OCI-LY7 (cell line): ENCODE measurements around the gene NQO2. TPM values are rescaled to one million over a fixed set of nuclear protein-coding genes. Genes with fewer than 3 reads are reported as not detected.
"Not testable (repeated sequence)": the region's sequence is repeated elsewhere in the genome, so short reads cannot be mapped to it uniquely, and the experiment has no call there.

Experiments used
- BruUV-seq: library from RNA; stranded (reverse); fragments of 400-500 nt; replicated peaks from 2 replicates; lab custom pipeline; 2021; lab: Mats Ljungman, UMichigan
- CTCF ChIA-PET: fragments of 300-600 bp; sonication (Branson Sonifier 250); formaldehyde crosslinking; loops from one replicate; lab custom pipeline; 2022; ENCODE audit warnings: antibody characterized with exemption; ENCODE audit not compliant: unreplicated experiment; lab: Charles Lee
- POLR2A ChIA-PET: fragments of 300-600 bp; sonication (Branson Sonifier 250); formaldehyde crosslinking; loops from one replicate; lab custom pipeline; 2022; ENCODE audit warnings: antibody characterized with exemption; lab: Charles Lee
- DNase-seq: peaks from one replicate; pipeline ENCODE4 v3.0.0-alpha.2; 2015; ENCODE audit warnings: low spot score
- H2AFZ ChIP-seq: fragments of 200-600 bp; sonication (generic), shearing (Covaris generic); 2 replicates; pipeline ENCODE4 v1.6.1; 2014; ENCODE audit warnings: mild to moderate bottlenecking, antibody characterized with exemption, low read length, moderate library complexity
- H3K27ac ChIP-seq: fragments of 200-600 bp; sonication (generic); 2 replicates; pipeline ENCODE4 v1.5.1; 2014; ENCODE audit warnings: mixed run types, low read depth, mild to moderate bottlenecking, moderate library complexity, low read length, inconsistent platforms; ENCODE audit not compliant: poor library complexity, severe bottlenecking
- H3K36me3 ChIP-seq: fragments of 200-600 bp; sonication (generic); 2 replicates; pipeline ENCODE4 v1.6.1; 2014; ENCODE audit warnings: mild to moderate bottlenecking, antibody characterized with exemption, low read length, moderate library complexity, mixed read lengths; ENCODE audit not compliant: insufficient read depth
- H3K4me1 ChIP-seq: fragments of 200-600 bp; sonication (generic); 2 replicates; pipeline ENCODE4 v1.5.1; 2014; ENCODE audit warnings: mild to moderate bottlenecking, low read length; ENCODE audit not compliant: insufficient read depth, poor library complexity, severe bottlenecking
- H3K4me2 ChIP-seq: fragments of 200-600 bp; sonication (generic); 2 replicates; pipeline ENCODE4 v1.6.1; 2014; ENCODE audit warnings: mild to moderate bottlenecking, low read length
- H3K4me3 ChIP-seq: fragments of 200-600 bp; sonication (generic); 2 replicates; pipeline ENCODE4 v1.5.1; 2014; ENCODE audit warnings: mild to moderate bottlenecking, low read depth, low read length; ENCODE audit not compliant: poor library complexity, severe bottlenecking
- H3K79me2 ChIP-seq: fragments of 200-600 bp; sonication (generic); 2 replicates; pipeline ENCODE4 v1.6.1; 2016; ENCODE audit warnings: low read depth, mild to moderate bottlenecking, low read length, moderate library complexity, mixed read lengths; ENCODE audit not compliant: insufficient read depth
- H3K9me2 ChIP-seq: fragments of 200-600 bp; sonication (generic); 2 replicates; pipeline ENCODE4 v1.6.1; 2016; ENCODE audit warnings: mild to moderate bottlenecking, low read length, mixed read lengths; ENCODE audit not compliant: insufficient read depth
- H3K9me3 ChIP-seq: fragments of 200-600 bp; sonication (generic); 2 replicates; pipeline ENCODE4 v1.6.1; 2014; ENCODE audit warnings: mild to moderate bottlenecking, mixed run types, low read length, mixed read lengths
- H4K20me1 ChIP-seq: fragments of 200-600 bp; sonication (generic); 2 replicates; pipeline ENCODE4 v1.6.1; 2014; ENCODE audit warnings: mild to moderate bottlenecking, antibody characterized with exemption, low read length, moderate library complexity, mixed read lengths; ENCODE audit not compliant: insufficient read depth
- EZH2phosphoT487 ChIP-seq: fragments of 200-600 bp; sonication (generic); IDR thresholded peaks from 2 replicates; pipeline ENCODE4 v1.6.1; 2018; ENCODE audit warnings: low read depth, borderline replicate concordance, mild to moderate bottlenecking, mixed run types, antibody characterized with exemption, low read length, moderate library complexity, mixed read lengths
- intact Hi-C: fragments of 100-400 bp; cut with micrococcal nuclease; formaldehyde crosslinking; loops from one replicate; pipeline ENCODE4 v1.10.0; 2022; ENCODE audit not compliant: unreplicated experiment
- total RNA-seq, 2 experiments: library from RNA; depleted of rRNA in 1 of 2; stranded (reverse); fragments of >200 nt in 1 of 2; shearing (Covaris generic) in 1 of 2; gene quantifications; 2 replicates each; pipeline ENCODE4 v1.2.3, GENCODE V29; 2014 to 2022
- TF ChIP-seq, protein P1 (sequence below): fragments of 200-600 bp; sonication (generic); conservative IDR thresholded peaks from 2 replicates; pipeline ENCODE4 v1.5.1; 2014; ENCODE audit warnings: mild to moderate bottlenecking, antibody characterized with exemption, low read length, moderate library complexity, mixed read lengths

NQO2 gene
- total RNA-seq, 2 experiments from 2014 or later: 8.4 to 9.9 TPM

DNA sequence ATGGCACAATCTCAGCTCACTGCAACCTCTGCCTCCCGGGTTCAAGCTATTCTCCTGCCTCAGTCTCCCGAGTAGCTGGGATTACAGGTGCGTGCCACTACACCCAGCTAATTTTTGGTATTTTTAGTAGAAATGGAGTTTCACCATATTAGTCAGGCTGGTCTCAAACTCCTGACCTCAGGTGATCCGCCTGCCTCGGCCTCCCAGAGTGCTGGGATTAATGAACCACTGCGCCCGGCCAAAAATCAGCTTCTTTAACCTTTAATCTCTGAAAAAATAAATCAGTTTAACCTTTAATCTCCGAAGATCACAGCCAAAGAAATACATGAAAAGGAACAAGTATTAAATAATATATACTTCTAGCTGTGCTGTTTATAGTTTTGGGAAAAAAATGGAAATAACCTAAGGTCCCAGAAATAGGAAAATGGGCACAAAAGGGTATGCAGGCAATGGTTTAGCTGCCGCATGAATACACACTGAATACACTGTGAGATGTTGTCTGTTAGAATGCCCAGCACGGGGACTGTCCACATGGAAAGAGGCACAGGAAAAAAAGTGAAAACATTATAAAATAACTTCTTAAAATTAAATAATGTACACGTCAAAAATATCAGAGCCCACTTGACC is 1.6 kb downstream of the NQO2 start:
- Histone ChIP-seq H2AFZ (no peak overlapping the region), H3K36me3 (peaks cover 4% of the 10 kb centered on the region), H3K79me2 (no peaks in the 10 kb centered on the region), H3K27ac (no peak overlapping the region), H3K4me2 (no peak overlapping the region), H3K4me1 (peaks cover 17% of the 10 kb centered on the region), H4K20me1 (no peaks in the 10 kb centered on the region), H3K9me3 (no peaks in the 10 kb centered on the region), H3K9me2 (no peaks in the 10 kb centered on the region), H3K4me3 (no peak overlapping the region)
- TF ChIP-seq, protein P1, sequence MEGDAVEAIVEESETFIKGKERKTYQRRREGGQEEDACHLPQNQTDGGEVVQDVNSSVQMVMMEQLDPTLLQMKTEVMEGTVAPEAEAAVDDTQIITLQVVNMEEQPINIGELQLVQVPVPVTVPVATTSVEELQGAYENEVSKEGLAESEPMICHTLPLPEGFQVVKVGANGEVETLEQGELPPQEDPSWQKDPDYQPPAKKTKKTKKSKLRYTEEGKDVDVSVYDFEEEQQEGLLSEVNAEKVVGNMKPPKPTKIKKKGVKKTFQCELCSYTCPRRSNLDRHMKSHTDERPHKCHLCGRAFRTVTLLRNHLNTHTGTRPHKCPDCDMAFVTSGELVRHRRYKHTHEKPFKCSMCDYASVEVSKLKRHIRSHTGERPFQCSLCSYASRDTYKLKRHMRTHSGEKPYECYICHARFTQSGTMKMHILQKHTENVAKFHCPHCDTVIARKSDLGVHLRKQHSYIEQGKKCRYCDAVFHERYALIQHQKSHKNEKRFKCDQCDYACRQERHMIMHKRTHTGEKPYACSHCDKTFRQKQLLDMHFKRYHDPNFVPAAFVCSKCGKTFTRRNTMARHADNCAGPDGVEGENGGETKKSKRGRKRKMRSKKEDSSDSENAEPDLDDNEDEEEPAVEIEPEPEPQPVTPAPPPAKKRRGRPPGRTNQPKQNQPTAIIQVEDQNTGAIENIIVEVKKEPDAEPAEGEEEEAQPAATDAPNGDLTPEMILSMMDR: no peak
- TF ChIP-seq EZH2phosphoT487: no peak
- ChIA-PET CTCF (interaction anchor here (1.0 to 1.4 kb wide), 2 partner anchors 26 to 31 kb away, joined by 3 to 4 read pairs; no protein-coding TSS in a partner anchor), POLR2A (interaction anchor here (0.6 to 3.7 kb wide), 6 partner anchors 23 to 380 kb away, joined by 3 to 29 read pairs (median 3); partner anchors contain the start of gene WRNIP1)
- BruUV-seq: TSS peak; percentile 69
- DNase-seq: no peak
- intact Hi-C loops: no loop called here

DNA sequence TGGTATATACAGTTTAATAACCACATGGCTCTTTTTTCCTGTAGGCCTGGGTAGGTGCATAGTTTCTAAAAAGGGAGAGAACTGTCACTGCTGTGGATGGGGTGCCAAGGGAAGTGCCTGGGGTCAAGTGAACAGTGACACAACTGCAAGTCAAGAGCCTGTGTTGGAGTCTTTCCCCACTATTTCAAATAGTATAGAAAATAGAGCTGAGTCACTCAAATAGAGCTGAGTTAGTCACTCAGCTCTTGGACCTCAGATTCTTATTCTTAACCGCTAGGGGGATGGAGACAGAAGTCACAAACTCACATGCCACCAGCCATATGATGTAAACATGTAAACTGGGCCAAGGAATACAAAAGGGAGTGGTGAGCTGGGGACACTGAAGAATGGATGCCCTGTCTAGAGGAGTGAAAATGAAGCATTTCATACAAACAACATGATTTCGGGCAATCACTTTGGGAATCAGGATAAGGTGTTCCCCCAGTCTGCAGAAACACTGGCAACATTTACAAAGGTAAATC is 2.1 kb downstream of the NQO2 start:
- Histone ChIP-seq H3K79me2 (no peaks in the 10 kb centered on the region), H3K9me2 (no peaks in the 10 kb centered on the region), H3K4me1 (peaks cover 14% of the 10 kb centered on the region), H3K27ac (no peak overlapping the region), H3K4me2 (no peak overlapping the region), H3K36me3 (peaks cover 6% of the 10 kb centered on the region), H4K20me1 (no peaks in the 10 kb centered on the region), H3K4me3 (no peak overlapping the region), H3K9me3 (no peaks in the 10 kb centered on the region), H2AFZ (no peak overlapping the region)
- CTCF ChIA-PET: interaction anchor here (1.0 to 1.4 kb wide), 2 partner anchors 25 to 30 kb away, joined by 3 to 4 read pairs; no protein-coding TSS in a partner anchor
- peak; percentile 18 for DNase-seq
- POLR2A ChIA-PET: interaction anchor here (1.2 to 3.7 kb wide), 2 partner anchors 25 to 62 kb away, joined by 3 to 29 read pairs; no protein-coding TSS in a partner anchor
- intact Hi-C loops: no loop called here
- TF ChIP-seq, protein P1: no peak
- TF ChIP-seq EZH2phosphoT487: no peak
- BruUV-seq: no TSS peak

DNA sequence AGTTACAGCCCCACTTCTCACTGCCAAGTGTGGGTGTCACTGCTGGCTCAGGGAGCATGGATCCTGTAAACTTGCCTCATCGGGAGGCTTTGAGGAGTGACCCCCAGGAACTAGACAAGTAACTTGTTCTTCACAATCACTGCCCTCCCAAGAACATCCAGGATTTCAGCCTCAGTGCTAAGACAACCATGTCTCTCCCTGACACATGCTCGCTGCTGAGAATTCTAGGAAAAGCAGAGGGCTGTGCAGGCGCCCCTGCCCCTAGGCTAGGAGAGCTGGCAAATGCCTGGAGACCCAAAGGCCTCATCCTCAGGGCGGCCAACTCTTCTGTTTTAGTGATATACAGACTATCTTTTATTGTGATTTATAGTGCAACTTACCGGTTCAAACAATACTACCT is 3.5 kb downstream of the NQO2 start:
- BruUV-seq, CTCF ChIA-PET, H3K4me2 ChIP-seq, H2AFZ ChIP-seq, DNase-seq, H3K9me2 ChIP-seq, H3K27ac ChIP-seq, POLR2A ChIA-PET, H3K9me3 ChIP-seq, H3K4me3 ChIP-seq, H4K20me1 ChIP-seq, intact Hi-C loops, H3K79me2 ChIP-seq: not testable (repeated sequence)
- peaks cover 16% of the 10 kb centered on the region for H3K36me3 ChIP-seq
- peaks cover 14% of the 10 kb centered on the region for H3K4me1 ChIP-seq
